T-helper 1 cell (primary cell): Measurements from ENCODE around the gene MSANTD7.
"Not testable (repeated sequence)": the region's sequence is repeated elsewhere in the genome, so short reads cannot be mapped to it uniquely, and the experiment has no call there.

Experiments used
- DNase-seq, 5 donors: peaks; one replicate each; pipeline ENCODE4 v3.0.0-alpha.2; 2012 to 2020
- total RNA-seq, 4 donors: gene quantifications; one replicate each; lab custom pipeline; 2026; lab: John Stamatoyannopoulos, UW

MSANTD7 gene
- total RNA-seq: 36.4 to 51.9 (median 38.8) reads per million in 4 donors

- DNase-seq: peak; percentile 98 to 100 (median 99)
Observed at GRCh38 chr10:14837757-14838581, at the start of gene MSANTD7, which contains the start of the genes CDNF and HSPA14. Gene MSANTD7 (plus strand): TSS chr10:14838306. CDS start chr10:14842285, 3,979 bp downstream. Gene CDNF (minus strand): TSS chr10:14838037. CDS start chr10:14837946, 91 bp downstream. Gene HSPA14 (plus strand): TSS chr10:14838306. CDS start chr10:14838403, 97 bp downstream.

DNA sequence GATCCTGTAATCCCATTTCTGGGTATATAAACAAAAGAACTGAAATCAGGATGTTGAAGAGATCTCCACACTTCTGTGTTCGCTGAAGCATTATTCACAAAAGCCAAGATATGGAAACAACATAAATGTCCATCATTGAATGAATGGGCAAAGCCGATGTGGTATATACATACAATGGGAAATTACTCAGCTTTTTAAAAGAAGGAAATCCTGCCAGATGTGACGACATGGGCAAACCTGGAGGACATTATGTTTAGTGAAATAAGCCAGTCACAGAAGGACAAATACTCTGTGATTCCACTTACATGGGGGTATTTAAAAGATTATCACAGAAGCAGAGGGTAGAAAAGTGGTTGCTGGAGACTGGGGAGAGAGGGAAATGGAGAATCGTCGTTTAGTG is 39.5 kb upstream of the MSANTD7 start:
- no peak for DNase-seq

- DNase-seq: no peak
Observed at GRCh38 chr10:14800397-14800796, 37.7 kb upstream of the MSANTD7 start.

DNA sequence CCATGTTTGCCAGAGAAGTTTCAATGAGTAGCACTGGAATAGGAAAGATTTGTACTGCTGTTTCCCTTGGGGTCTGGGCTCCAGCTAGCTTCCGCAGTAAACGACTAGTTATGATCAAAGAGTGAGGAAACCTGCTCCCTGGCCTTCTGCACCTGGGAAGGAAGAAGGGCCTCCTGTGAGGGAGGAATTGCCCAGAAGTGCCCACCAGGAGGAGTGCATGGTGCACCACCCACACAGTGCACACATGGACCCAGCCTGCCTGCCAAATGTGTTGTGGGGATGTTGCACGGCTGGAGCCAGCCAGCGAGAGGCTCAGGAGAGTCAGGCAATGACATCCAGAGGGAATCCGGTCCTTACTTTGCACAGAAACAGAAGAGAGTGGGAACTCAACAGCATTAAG is 36.4 kb upstream of the MSANTD7 start:
- DNase-seq: no peak

DNA sequence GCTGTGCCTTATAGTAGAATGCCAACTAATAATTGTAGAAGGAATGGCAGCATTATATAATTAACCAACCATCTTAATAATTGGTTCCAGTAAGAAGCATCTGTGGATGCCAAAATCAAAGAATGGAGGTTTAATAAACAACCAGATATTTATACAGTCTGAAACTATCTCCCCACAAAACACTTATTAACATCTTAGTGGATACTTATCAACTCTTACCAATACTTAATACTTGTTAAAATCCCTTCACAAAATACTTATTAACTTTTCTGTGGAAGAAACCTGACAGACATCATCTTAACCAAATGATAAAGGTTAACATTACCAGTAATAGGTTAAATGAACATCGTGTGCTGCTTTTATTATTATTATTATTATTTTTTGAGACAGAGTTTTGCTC is 34.3 kb upstream of the MSANTD7 start:
- DNase-seq: no peak

DNA sequence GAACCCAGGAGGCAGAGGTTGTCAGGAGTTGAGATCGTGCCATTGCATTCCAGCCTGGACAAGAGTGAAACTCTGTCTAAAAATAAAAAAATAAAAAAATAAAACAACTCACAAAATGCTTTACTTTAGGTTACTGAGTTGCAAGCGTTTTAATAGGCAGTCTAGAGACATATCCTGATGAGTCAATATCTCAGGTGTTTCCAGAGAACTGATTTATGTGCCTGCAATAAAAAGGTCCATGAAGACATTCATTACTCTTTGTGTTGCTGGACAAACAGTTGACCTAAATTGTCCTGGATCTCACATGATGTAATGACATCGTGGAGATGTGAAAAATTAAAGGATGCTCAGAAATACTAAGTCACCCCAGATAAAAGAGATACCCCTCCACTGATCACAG is 31.8 kb upstream of the MSANTD7 start:
- no peak for DNase-seq

GRCh38 chr10:14810969-14811953 is 26.8 kb upstream of the MSANTD7 start:
- DNase-seq: no peak

GRCh38 chr10:14812271-14812670 is 25.8 kb upstream of the MSANTD7 start:
- DNase-seq: peak in 2 of 5 donors; percentile 6 to 18

GRCh38 chr10:14815681-14816080 is 22.4 kb upstream of the MSANTD7 start:
- no peak for DNase-seq

GRCh38 chr10:14816717-14817116 is 21.4 kb upstream of the MSANTD7 start:
- DNase-seq: not testable (repeated sequence)

GRCh38 chr10:14820010-14820774 is 17.9 kb upstream of the MSANTD7 start:
- DNase-seq: no peak

GRCh38 chr10:14820775-14821154 is 17.3 kb upstream of the MSANTD7 start:
- no peak for DNase-seq

DNA sequence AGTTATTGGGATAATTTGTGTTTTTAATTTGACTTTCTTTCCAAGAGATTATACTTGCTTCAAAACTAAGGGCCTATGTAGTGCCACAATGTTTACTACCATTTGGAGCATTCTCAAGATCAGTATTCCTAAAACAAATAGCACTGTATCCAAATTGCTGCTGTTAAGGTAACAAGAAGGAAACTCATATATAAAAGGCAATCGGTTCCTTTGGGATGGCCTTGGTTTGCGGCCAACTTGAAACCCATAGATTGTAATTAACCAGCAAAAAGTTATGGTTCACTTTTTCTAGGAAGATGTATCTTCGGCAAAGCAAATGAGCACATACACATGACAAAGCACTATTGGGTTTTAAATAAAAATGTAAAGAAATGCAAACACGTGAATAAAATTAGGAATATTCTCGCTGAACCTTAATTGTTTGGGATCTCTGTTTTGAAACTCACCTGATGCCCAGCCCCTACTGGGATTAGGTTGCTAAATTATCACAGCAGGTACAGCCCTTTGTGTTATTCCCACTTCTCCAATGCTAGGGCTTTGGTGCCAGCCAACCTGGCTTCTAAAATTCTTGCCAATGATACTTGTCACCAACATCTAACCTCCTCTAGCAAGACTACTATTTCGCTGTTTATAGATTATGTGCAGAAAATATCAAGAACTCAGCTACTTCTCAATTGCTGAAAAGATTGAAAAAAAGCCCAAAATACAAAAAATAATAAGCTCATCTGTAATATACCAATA is 16.3 kb upstream of the MSANTD7 start:
- no peak for DNase-seq

- peak in 3 of 5 donors; percentile 8 to 29 (median 19) for DNase-seq
Observed at GRCh38 chr10:14822879-14823755, 15.0 kb upstream of the MSANTD7 start.

DNA sequence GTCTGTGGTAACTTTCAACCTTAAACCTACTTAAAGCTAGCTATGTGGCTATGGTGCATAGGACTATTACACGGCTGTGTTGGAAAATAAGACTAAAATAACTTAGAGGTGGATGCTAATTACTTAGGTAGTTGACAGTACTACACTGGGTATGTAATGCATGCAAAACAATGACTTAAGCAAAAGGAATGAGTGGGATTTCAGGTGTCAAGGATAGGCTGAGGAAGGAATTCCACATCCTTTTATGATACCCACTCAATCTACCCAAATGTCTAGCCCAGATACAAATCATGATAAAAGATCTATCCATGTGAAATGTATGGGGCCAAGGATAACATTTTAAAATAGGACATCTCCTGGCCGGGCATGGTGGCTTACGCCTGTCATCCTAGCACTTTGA is 14.1 kb upstream of the MSANTD7 start:
- no peak for DNase-seq

- DNase-seq: no peak
Observed at GRCh38 chr10:14826076-14826829, 11.9 kb upstream of the MSANTD7 start.

- DNase-seq: no peak
Observed at GRCh38 chr10:14833106-14833505, 5.0 kb upstream of the MSANTD7 start.

DNA sequence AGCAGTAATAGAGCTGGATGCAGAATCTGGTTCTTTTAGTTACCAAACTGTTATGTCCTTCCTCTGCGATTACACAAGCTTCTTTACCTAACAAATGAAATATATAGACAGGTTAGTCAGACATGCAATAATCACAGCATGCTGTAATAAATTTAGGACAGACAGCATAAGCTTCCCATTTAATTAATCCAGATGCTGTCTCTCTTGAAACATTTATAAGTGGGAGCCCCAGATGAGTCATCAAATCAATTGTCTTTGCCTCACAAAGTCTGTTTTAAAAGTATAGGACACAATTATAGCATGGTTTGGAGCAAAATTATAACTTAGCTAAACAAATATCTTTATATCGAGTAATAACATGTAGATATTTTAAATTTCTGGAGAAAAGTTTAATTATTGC is 1.9 kb upstream of the MSANTD7 start:
- DNase-seq: no peak

DNA sequence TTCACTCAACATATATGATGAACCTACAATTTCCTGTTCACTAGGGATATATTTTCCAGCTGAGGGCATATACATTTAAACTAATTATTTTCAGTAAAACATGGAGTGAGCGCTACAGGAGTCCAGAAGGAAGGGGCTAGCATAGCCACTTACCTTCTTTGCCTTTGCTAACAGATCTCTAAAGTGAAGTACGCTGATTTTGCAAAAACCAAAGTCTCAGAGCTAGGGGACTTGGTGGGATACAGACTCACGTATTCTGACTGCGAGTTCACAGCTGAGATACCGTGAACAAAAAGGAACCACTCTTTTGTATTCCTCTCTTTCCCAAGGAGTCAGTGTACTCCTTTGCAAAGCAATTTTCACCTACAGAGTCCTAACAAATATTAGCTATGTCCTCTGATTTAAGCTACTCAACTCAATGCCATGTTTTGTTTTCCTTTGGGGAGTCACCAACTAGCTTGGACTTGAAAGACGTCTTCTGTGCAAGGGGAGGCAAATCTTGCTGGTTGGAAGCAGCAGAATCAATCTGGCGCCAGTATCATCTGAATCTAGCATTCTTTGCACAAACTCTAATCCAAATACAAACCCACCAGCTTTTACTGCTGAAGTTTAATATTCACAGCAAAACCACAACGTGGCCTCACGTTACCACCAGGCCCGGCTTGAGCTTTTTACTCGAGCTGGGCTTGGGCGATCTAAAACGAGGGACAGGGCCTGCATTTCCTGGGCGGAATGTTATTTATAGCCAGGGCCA is 926 bp upstream of the MSANTD7 start:
- DNase-seq: no peak
